Hepatocyte (in vitro differentiated cells): Measurements from ENCODE around the gene SLC25A12.

Experiments
- EZH2phosphoT487 ChIP-seq: fragments of 200-600 bp; sonication (generic); IDR thresholded peaks from one replicate; pipeline ENCODE4 v1.6.1; 2018; ENCODE audit warnings: antibody characterized with exemption, mild to moderate bottlenecking, low read depth, moderate library complexity; ENCODE audit not compliant: unreplicated experiment, severe bottlenecking
- TF ChIP-seq, protein P1 (sequence below): fragments of 200-600 bp; sonication (generic); IDR thresholded peaks from 2 replicates; pipeline ENCODE4 v1.5.1; 2016; ENCODE audit warnings: antibody characterized with exemption, mild to moderate bottlenecking; ENCODE audit not compliant: poor library complexity

- TF ChIP-seq, protein P1, sequence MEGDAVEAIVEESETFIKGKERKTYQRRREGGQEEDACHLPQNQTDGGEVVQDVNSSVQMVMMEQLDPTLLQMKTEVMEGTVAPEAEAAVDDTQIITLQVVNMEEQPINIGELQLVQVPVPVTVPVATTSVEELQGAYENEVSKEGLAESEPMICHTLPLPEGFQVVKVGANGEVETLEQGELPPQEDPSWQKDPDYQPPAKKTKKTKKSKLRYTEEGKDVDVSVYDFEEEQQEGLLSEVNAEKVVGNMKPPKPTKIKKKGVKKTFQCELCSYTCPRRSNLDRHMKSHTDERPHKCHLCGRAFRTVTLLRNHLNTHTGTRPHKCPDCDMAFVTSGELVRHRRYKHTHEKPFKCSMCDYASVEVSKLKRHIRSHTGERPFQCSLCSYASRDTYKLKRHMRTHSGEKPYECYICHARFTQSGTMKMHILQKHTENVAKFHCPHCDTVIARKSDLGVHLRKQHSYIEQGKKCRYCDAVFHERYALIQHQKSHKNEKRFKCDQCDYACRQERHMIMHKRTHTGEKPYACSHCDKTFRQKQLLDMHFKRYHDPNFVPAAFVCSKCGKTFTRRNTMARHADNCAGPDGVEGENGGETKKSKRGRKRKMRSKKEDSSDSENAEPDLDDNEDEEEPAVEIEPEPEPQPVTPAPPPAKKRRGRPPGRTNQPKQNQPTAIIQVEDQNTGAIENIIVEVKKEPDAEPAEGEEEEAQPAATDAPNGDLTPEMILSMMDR = no peak
- no peak for TF ChIP-seq EZH2phosphoT487
These were observed 79.2 kb downstream of the SLC25A12 start for GRCh38 chr2:171814883-171815282.
